CD4-positive, alpha-beta T cell treated with Interleukin-17A for 4 hours (primary cell): ENCODE results near the gene ZDHHC1.

Experiments used
- DNase-seq: peaks from one replicate; pipeline ENCODE4 v3.0.0-alpha.2; 2020; ENCODE audit warnings: mixed read lengths

The ZDHHC1 gene

GRCh38 chr16:67349172-67349571 is 67.1 kb downstream of the ZDHHC1 start:
- DNase-seq: no peak

- DNase-seq: no peak
Observed at GRCh38 chr16:67346341-67346740, 69.9 kb downstream of the ZDHHC1 start.

DNA sequence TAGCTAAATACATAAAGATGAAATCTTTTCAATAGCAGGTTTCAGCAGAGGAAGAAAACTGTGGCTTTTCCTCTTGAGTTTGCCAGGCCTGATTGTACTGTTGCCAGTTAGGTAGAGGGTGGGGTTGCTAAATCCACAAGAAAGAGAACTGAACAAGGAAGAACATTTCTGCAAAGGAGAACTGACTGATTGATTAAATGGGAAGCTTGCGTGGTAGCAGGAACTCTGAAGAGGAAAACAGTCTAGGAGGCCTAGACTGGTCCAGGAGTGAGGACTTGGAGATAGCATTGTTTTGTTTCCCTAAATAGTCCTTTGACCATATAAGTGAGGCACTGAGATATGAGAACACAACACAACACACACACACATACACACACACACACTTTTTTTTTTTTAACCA is 70.9 kb downstream of the ZDHHC1 start:
- DNase-seq: no peak
